ENCODE results near the gene GNL2. TPM values are rescaled to one million over a fixed set of nuclear protein-coding genes. Genes with fewer than 3 reads are reported as not detected.
A peak's percentile ranks its signal among the peaks of the same experiment; 100 is the strongest.

The GNL2 gene
- total and polyA plus RNA-seq, 9 of the 15 experiments (the other 6 are each of a cell fraction or from before 2014, with no cell fraction given): 156 to 371 (median 263) TPM

GRCh38 chr1:37533317-37534093 is 62.2 kb downstream of the GNL2 start:
- no peak overlapping the region for H3K9ac ChIP-seq (ENCODE audit: insufficient read depth in 1 of 2, low read depth in 2 of 2, low read length in 2 of 2)
- WGBS (ENCODE audit: insufficient coverage, low coverage, missing lambda C conversion rate): 82% methylated on average over 4 of the region's 4 CpGs
- in situ Hi-C loops (cut with MboI) (no loop called here), intact Hi-C loops (cut with micrococcal nuclease) (no loop called here)
- no peak for ATAC-seq
- no peaks in the 10 kb centered on the region for H3K9me3 ChIP-seq (replicated peaks; ENCODE audit: control insufficient read depth, insufficient read depth, low read depth, low read length)
- ChIA-PET CTCF (ENCODE audit: low intra/inter-chr PET ratio) (no interaction called here), POLR2A (interaction anchor here (0.9 to 1.2 kb wide), 3 partner anchors 11 to 18 kb away, joined by 3 to 6 read pairs (median 4); no protein-coding TSS in a partner anchor)
- H3K27me3 ChIP-seq (ENCODE audit: control insufficient read depth in 2 of 2, insufficient read depth in 2 of 2, low read length in 2 of 2): no peaks in the 10 kb centered on the region
- H2AFZ ChIP-seq (ENCODE audit: low read depth, low read length): no peak overlapping the region
- H3K79me2 ChIP-seq (ENCODE audit: control insufficient read depth, insufficient read depth, low read length): no peaks in the 10 kb centered on the region
- no peak for FAIRE-seq
- no peak for DNase-seq (ENCODE audit: extremely low read depth in 1 of 4, low spot score in 3 of 4)
- no peak overlapping the region for H3K4me2 ChIP-seq (ENCODE audit: insufficient read depth, low read length)
- peaks cover 0 to 2% of the 10 kb centered on the region in 2 experiments; a peak in 1 of 5 replicates for H3K4me1 ChIP-seq (replicated peaks in 1 of 2; ENCODE audit: control insufficient read depth in 2 of 2, insufficient read depth in 2 of 2, low read length in 2 of 2)
- H3K9me1 ChIP-seq (ENCODE audit: control insufficient read depth, insufficient read depth, low read length): no peaks in the 10 kb centered on the region
- no peak overlapping the region for H3K27ac ChIP-seq (ENCODE audit: extremely low read depth, low read depth, low read length)
- no TSS peak for BruUV-seq (replicated peaks)
- peaks cover 33% of the 10 kb centered on the region for H3K36me3 ChIP-seq (ENCODE audit: control insufficient read depth, insufficient read depth, low read length)
- H3K4me3 ChIP-seq: no peak overlapping the region
- no peaks in the 10 kb centered on the region for H4K20me1 ChIP-seq (replicated peaks; ENCODE audit: control insufficient read depth, insufficient read depth, low read length)
- peak; percentile 66; the same call in 1 of the 2 replicates for TF ChIP-seq HDAC2 (IDR thresholded peaks at IDR 0.05)
- no peak for TF ChIP-seq ZNF311 (CRISPR knock-in tag; IDR thresholded peaks at IDR 0.05)
- peak; percentile 97 for TF ChIP-seq BCOR (IDR thresholded peaks at IDR 0.05)
- no peak for TF ChIP-seq GATAD2B (IDR thresholded peaks at IDR 0.05; ENCODE audit: borderline replicate concordance)
- TF ChIP-seq ESRRA (IDR thresholded peaks at IDR 0.05; ENCODE audit: borderline replicate concordance, low read depth): peak; percentile 46; the same call in 1 of the 2 replicates
- TF ChIP-seq ZBTB40 (IDR thresholded peaks at IDR 0.05): no peak
- TF ChIP-seq ZBTB40 (CRISPR knock-in tag; IDR thresholded peaks at IDR 0.05): no peak
- TF ChIP-seq BCL6 (CRISPR knock-in tag; IDR thresholded peaks at IDR 0.05): no peak
- no peak for TF ChIP-seq HES1 (IDR thresholded peaks at IDR 0.05; ENCODE audit: low read depth)
- TF ChIP-seq FOXK1 (CRISPR knock-in tag; IDR thresholded peaks at IDR 0.05; ENCODE audit: borderline replicate concordance): no peak
- TF ChIP-seq ZKSCAN1 (IDR thresholded peaks at IDR 0.05; ENCODE audit: low read depth, low read length): no peak
